H1 (cell line): ENCODE measurements around the gene GYS2. TPM values are rescaled to one million over a fixed set of nuclear protein-coding genes. Genes with fewer than 3 reads are reported as not detected.

ENCODE experiments used
- NRF1 ChIP-seq: IDR thresholded peaks from 2 replicates; pipeline ENCODE4 v1.6.1; 2011; ENCODE audit warnings: mild to moderate bottlenecking, low read depth, low read length, improper control_type of control experiment
- polyA plus RNA-seq, 7 experiments: library from polyadenylated mRNA; depleted of rRNA in 3 of 7; stranded (reverse) in 5 of 7; unstranded in 2 of 7; fragments of >200 nt in 5 of 7; fragments of 200-250 nt in 2 of 7; gene quantifications; 1 replicate in 5 of 7; 2 replicates in 1 of 7; 4 replicates in 1 of 7; pipeline versions ENCODE4 v1.2.1 to v1.2.3, GENCODE V29; 2011 to 2013; ENCODE audit warnings: missing spikeins in 2 of 7, mixed read lengths in 2 of 7
- total RNA-seq: library from RNA; stranded (reverse); fragmentation: NEBNext Ultra II Directional; extraction: Animal tissue kit (Norgen Biotek cat#: 25700); gene quantifications from 2 replicates; pipeline ENCODE4 v1.2.1, GENCODE V29; 2021

Gene GYS2
- total and polyA plus RNA-seq, 2 of the 8 experiments (the other 6 are each of a cell fraction or from before 2014, with no cell fraction given) = not detected

DNA sequence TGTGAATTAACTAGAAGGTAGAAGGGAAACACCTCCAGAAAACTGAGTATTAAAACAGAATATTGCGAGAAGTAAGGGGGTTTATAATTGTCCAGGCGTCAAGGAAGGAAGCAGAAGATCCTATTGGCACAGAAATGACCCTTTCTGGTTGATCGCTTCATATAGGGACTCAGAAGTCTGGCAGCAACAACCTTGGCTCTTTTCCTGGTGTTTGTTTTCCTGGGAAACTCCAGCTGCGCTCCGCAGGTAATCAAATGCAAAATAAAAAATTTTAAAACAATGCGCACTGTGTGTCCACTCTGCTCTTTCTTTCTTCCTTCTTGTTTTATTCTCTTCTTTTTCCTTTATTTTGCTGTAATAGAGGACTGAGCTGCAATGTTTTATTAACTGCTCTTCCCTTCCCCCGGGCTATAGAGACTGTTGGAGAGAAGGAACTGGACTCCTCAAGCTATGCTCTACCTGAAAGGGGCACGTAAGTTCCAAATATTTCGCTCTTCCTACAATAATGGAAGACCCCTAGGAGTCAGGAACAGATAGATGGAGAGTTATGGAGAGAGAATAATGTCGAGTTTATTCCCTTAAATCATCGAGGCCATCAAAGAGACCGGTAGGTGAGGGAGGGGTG is 77.8 kb downstream of the GYS2 start (continued):
- TF ChIP-seq NRF1 = no peak
- TF ChIP-seq, all 59 proteins: peak for 0
